HG02885 (cell line): Measurements from ENCODE around the gene ELF2.
"Not testable (repeated sequence)": the region's sequence is repeated elsewhere in the genome, so short reads cannot be mapped to it uniquely, and the experiment has no call there.

ENCODE experiments used
- ATAC-seq: cut with Tn5 transposase; IDR thresholded peaks from one replicate; pipeline ENCODE4 v1.9.1; 2021; ENCODE audit warnings: mild to moderate bottlenecking; ENCODE audit not compliant: unreplicated experiment, poor library complexity

ELF2 gene

GRCh38 chr4:139177049-139177868, at the start of gene ELF2:
TSS of gene ELF2 (minus strand) at chr4:139177218. CDS start at chr4:139137701, 39,517 bp downstream.
- peak; percentile 41 for ATAC-seq

DNA sequence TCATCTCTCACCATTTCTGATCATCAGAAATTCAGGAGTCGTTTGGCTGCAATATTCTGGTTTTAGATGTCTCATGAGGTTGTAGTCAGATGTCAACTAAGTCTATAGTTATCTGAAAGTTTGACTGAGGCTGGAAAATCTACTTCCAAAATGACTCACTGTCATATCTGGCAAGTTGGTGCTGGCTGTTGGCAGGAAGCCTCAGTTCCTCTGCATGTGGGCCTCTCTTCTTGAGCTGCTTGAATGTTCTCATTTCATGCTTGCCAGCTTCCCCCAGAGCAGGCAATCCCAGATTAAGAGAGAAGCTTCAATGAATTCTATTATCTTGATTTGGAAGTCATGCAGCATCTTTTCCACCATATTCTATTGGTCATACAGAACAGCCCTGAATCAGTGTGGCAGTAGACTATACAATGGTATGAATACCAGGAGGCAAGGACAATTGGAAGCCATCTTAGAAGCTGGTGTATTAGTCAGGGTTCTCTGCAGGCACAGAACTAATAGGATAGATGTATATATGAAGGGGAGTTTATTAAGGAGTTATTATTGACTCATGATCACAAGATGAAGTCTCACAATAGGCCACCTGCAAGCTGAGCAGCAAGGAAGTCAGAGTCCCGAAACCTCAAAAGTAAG, 46.8 kb upstream of the ELF2 start:
- ATAC-seq = peak; percentile 73

- ATAC-seq = no peak
These were observed 45.2 kb upstream of the ELF2 start for GRCh38 chr4:139222215-139222614.

- no peak for ATAC-seq
These were observed 44.7 kb upstream of the ELF2 start for GRCh38 chr4:139221687-139222086.

DNA sequence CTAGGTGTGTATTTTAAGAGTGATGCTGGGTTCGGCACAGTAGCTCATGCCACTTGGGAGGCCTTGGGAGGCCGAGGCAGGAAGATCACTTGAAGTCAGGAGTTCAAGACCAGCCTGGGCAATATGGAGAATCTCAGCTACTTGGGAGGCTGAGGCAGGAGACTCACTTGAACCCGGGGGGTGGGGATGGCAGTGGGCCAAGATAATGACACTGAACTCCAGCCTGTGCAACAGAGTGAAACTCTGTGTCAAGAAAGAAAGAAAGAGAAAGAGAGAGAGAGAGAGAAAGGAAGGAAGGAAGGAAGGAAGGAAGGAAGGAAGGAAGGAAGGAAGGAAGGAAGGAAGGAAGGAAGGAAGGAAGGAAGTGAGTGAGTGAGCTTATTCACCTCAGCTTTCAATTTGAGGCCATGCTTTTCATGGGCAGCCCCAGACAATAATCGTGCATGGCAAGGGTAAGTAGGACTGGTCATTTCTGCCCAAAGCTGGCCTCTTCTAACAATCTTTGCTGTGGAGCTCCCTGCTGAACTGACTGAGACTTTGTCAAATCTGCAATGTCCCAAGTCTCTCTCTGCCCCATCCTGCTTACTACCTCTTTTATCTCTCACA, 42.5 kb upstream of the ELF2 start:
- no peak for ATAC-seq

DNA sequence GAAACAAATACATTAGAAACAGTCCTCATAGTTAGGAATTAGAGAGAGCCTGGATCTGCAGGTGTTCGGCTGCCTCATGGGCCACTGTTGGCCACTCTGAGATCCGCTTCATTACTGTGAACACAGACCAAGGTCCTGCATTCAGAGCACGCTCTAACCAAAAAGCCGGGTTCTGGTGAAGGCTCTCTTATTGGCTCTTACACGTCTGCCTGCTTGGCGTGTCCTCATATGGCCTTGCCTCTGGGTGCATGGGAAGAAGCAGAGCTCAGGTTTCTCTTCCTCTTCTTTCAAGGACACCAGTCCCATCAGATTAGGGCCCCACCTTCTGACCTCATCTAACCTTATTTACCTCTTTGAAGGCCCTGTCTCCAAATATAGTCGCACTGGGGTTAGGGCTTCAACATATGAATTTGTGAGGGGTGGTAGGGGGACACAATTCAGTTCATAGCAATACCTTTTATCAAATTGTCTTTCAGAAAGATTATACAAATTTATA, 37.1 kb upstream of the ELF2 start:
- ATAC-seq = peak; percentile 100

- not testable (repeated sequence) for ATAC-seq
These were observed 36.6 kb upstream of the ELF2 start for GRCh38 chr4:139213633-139214032.

GRCh38 chr4:139212900-139213299, 35.9 kb upstream of the ELF2 start:
- no peak for ATAC-seq

DNA sequence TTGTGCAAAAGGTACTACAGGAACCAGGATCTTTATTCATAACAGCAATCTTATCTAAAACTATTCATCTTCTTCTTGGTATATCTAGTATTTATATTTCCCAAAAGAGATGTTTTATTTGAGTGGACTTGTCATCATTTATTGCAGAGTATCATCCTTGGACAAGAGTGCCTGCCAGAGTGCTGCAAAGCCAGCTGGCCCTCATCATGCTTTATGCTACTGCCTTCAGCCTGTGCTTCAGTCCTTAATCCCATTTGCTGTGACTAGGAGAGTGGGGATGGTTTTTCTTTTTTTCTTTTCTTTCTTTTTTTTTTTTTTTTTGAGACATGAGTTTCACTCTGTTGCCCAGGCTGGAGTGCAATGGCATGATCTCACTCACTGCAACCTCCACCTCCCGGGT, 33.5 kb upstream of the ELF2 start:
- ATAC-seq = no peak

DNA sequence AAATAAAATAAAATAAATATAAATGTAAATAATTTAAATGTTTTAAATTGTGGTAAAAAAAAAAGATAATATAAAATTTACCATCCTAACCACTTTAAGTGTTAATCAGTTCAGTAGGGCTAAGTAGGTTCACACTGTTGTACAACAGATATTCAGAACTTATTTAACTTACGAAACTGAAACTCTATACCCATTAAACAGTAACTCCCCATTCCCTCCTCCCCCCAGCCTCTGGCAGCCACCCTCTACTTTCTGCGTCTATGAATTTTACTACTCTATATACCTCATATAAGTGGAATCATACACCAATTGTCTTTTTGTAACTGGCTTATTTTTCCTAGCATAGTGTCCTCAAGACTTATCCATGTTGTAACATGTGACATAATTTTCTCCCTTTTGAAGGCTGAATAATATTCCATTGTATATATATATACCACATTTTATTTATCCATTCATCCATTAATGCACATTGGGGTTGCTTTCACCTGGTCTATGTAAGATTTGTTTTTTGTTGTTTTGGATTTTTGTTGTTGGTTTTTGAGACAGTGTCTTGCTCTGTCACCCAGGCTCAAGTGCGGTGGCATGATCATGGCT, 32.5 kb upstream of the ELF2 start:
- no peak for ATAC-seq

DNA sequence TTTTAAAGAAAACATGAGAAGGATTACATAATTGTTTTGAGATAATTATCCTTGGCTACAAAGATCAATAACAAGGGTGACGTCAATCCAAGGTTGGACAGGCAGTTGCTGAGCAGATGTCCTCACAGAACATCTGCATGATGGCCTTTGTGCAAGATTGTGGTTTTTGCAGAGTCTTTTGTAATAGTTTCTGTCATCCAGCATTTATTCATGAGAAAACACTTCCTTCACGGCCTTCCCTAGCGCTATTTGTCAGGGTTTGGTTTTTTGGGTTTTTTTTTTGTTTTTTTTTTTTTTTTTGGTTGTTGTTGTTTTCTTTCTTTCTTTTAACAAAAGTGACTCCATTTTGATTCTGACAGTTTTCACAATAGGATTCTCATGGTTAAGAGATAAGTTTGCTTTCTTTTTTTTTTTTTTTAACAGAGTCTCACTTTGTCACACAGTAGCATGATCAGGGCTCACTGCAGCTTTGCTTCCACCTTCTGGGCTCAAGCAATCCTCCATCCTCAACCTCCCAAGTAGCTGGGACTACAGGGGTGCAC, 31.5 kb upstream of the ELF2 start:
- ATAC-seq = peak; percentile 65

- ATAC-seq = no peak
These were observed 30.9 kb upstream of the ELF2 start for GRCh38 chr4:139207873-139208403.

GRCh38 chr4:139207247-139207646, 30.2 kb upstream of the ELF2 start:
- no peak for ATAC-seq

GRCh38 chr4:139202991-139203390, 26.0 kb upstream of the ELF2 start:
- no peak for ATAC-seq

DNA sequence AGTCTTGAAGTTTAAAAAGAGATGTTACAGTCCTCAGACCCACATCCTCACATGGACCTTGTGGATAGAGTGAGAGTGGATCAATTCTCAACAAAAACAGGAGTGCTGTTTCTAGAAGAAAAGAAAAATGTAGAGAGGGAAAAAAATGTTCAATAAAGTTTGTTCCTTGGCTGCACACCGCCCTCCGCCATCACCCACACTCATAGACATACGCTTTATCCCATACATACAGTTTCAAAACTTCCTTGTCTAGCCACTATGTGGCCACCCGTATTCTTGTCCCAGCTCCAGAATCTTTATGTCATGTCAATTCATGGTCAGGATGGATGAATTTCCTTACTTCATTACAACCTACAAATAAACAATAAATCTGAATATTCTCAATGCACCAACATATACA, 23.5 kb upstream of the ELF2 start:
- no peak for ATAC-seq

- ATAC-seq = no peak
These were observed 23.1 kb upstream of the ELF2 start for GRCh38 chr4:139200102-139200501.

DNA sequence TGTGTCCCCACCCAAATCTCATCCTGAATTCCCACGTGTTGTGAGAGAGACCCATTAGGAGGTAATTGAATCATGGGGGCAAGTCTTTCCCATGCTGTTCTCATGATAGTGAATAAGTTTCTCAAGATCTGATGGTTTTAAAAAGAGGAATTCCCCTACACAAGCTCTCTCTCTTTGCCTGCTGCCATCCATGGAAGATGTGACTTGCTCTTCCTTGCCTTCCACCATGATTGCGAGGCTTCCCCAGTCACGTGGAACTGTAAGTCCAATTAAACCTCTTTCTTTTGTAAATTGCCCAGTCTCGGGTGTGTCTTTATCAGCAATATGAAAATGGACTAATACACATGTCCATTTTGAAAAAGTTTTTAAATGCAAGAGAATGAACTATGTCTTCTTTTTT, 20.2 kb upstream of the ELF2 start:
- not testable (repeated sequence) for ATAC-seq

DNA sequence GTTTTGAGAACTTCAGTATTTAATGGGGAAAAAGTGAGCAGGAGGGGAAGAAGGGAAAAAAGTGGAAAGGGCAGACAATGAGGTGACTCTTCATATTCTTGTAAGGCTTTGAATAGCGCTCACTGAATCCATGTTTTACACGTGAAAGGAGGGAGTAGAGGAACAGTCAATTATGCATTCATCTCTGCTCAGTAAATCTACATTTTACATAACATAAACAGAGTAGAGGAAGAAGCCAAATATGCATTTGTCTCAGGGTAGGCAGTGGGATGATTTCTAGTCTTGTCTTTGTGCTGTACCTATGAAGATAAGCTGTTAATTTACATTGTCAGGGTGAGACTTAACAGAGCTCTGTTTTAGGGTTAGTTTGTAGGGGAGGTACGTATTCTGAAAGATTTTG, 19.4 kb upstream of the ELF2 start:
- no peak for ATAC-seq

DNA sequence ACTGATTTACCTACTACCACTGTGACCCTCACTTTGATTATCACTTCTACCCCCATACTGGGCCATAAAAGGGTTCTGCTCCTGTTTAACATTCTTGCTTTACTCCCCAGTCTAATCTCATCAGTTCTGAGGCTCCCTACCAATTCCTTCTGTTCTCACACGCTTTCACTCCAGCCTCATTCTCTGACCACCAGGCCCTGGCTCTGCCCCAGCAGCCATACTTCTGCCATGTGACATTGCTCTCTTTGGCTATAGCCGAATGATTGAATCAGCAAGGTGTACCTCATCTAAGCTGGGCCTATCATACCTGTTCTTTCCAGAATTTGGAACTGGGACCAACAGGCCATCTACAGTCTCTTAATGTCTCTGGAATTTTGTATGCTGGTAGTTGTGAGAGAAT, 14.4 kb upstream of the ELF2 start:
- ATAC-seq = no peak

DNA sequence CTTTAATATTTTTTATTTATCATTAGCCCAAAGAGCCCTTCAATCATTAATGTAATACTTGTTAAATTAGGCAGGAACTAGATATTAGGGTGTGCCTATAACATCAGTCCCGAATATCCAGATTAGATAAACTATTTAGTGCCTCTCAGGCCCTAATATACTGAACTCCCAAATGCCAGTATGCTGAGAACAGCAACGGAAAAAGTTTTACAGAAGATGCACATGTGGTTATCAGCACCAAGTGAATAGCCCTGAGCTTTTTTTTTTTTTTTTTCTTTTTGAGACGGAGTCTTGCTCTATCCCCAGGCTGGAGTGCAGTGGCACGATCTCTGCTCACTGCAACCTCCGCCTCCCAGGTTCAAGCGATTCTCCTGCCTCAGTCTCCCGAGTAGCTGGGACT, 13.0 kb upstream of the ELF2 start:
- ATAC-seq = no peak

DNA sequence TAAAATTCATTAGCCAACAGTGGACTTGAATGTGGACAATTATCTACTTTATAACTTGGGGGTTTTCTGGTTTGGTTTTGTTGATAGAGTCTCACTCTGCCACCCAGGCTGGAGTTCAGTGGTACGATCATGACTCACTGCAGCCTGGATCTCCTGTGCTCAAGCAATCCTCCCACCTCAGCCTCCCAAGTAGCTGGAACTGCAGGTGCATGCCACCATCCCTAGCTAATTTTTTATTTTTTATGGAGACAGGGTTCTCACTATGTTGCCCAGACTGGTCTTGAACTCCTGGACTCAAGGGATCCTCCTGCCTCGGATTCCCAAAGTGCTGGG, 12.4 kb upstream of the ELF2 start:
- ATAC-seq = no peak
